Psoas muscle (tissue), 8 donors: ENCODE data around the gene CYS1. TPM values are rescaled to one million over a fixed set of nuclear protein-coding genes. Genes with fewer than 3 reads are reported as not detected.

Experiments used
- ATAC-seq, 4 donors: fragments of 200-7000 bp; cut with Tn5 transposase; one replicate each; pipeline ENCODE4 v1.9.1; 2020; ENCODE audit warnings: moderate library complexity in 3 of 4, mild to moderate bottlenecking in 2 of 4
- DNase-seq, 2 donors: peaks; one replicate each; pipeline ENCODE4 v3.0.0-alpha.2; 2020
- H3K27ac ChIP-seq: fragments of 200-600 bp; one replicate; pipeline ENCODE4 v1.8.0; 2022
- H3K27me3 ChIP-seq, 3 donors: fragments of 200-600 bp in 1 of 3; one replicate each; pipeline versions ENCODE4 v1.6.1 to v1.8.0; 2013 to 2022; ENCODE audit warnings: low read length in 2 of 3, mild to moderate bottlenecking in 2 of 3, moderate library complexity in 1 of 3; ENCODE audit not compliant: insufficient read depth in 3 of 3
- H3K36me3 ChIP-seq, 2 donors: fragments of 200-600 bp in 1 of 2; one replicate each; pipeline versions ENCODE4 v1.6.1 to v1.8.0; 2013 to 2022; ENCODE audit warnings: low read depth in 1 of 2, mild to moderate bottlenecking in 1 of 2, moderate library complexity in 1 of 2; ENCODE audit not compliant: insufficient read depth in 1 of 2
- H3K4me1 ChIP-seq: fragments of 200-600 bp; one replicate; pipeline ENCODE4 v1.8.0; 2022
- H3K4me3 ChIP-seq: fragments of 200-600 bp; one replicate; pipeline ENCODE4 v1.8.0; 2022; ENCODE audit warnings: mild to moderate bottlenecking
- H3K9me3 ChIP-seq: fragments of 200-600 bp; one replicate; pipeline ENCODE4 v1.8.0; 2022
- CTCF ChIP-seq: fragments of 200-600 bp; IDR thresholded peaks from one replicate; pipeline ENCODE4 v1.8.0; 2022; ENCODE audit warnings: antibody characterized with exemption
- WGBS, 3 donors: extraction: QIAGEN DNeasy Blood & Tissue Kit; methylation state at CpG; one replicate each; pipeline versions ENCODE4 v1.1.6 to v1.1.7; 2013; 5-methylcytosine and 5-hydroxymethylcytosine counted together
- intact Hi-C, 2 donors: fragments of 100-400 bp; cut with DNase I; formaldehyde crosslinking; loops; one replicate each; pipeline versions ENCODE4 v1.11.0 to v1.14.2; 2022
- polyA plus RNA-seq, 3 donors: library from polyadenylated mRNA; stranded (reverse); fragments of 200-250 nt; gene quantifications; one replicate each; pipeline ENCODE4 v1.2.3, GENCODE V29; 2013
- total RNA-seq, 4 donors: library from RNA; stranded (reverse); fragmentation: NEBNext Ultra II Directional in 2 of 4; extraction: Animal tissue kit (Norgen Biotek cat#: 25700) in 2 of 4; gene quantifications; one replicate each; pipeline versions ENCODE4 v1.2.1 to v1.2.4, GENCODE V29; 2021 to 2023
- donor health status: healthy with polysubstance abuse.
- donor health status: DM: no; HTN: no; CAD: no; lungs with moderate emphysema.
- donor health status: Bipolar disorder and iron deficiency.
- donor health status: healthy.
- donor health status: DM: yes; HTN: yes; CAD: no.
- donor health status: DM: no; HTN: no; CAD: no.
- donor health status: DM: no; HTN: no; CAD: no.
- donor health status: DM: yes; HTN: yes; CAD: no.

CYS1 gene
- total and polyA plus RNA-seq, 7 donors: 0.06 to 0.58 (median 0.13) TPM

GRCh38 chr2:10054424-10054823 lies 25.8 kb downstream of the CYS1 start:
- DNase-seq (no peak), ATAC-seq (no peak)
- H3K27ac ChIP-seq: no peak overlapping the region
- H3K36me3 ChIP-seq: peaks cover 0 to 48% of the 10 kb centered on the region in 2 donors
- peaks cover 0 to 2% (median 0%) of the 10 kb centered on the region in 3 donors for H3K27me3 ChIP-seq
- TF ChIP-seq CTCF: no peak
- no peaks in the 10 kb centered on the region for H3K9me3 ChIP-seq
- WGBS, 3 donors: 82 to 86% (median 83%) methylated on average over 7 of the region's 7 CpGs
- intact Hi-C loops: no loop called here
- peaks cover 14% of the 10 kb centered on the region for H3K4me1 ChIP-seq
- H3K4me3 ChIP-seq: no peak overlapping the region

- H3K4me1 ChIP-seq: peaks cover 14% of the 10 kb centered on the region
- 68 to 77% (median 73%) methylated on average over 4 of the region's 4 CpGs for WGBS, 3 donors
Measured at GRCh38 chr2:10053351-10053750, 26.9 kb downstream of the CYS1 start.

GRCh38 chr2:10052216-10052615 lies 28.0 kb downstream of the CYS1 start:
- 59 to 73% (median 68%) methylated on average over 16 of the region's 16 CpGs for WGBS, 3 donors
- intact Hi-C loops: no loop called here
- no peaks in the 10 kb centered on the region for H3K9me3 ChIP-seq
- no peaks in the 10 kb centered on the region for H3K27me3 ChIP-seq
- ATAC-seq (peak; percentile 38 to 73 (median 44)), DNase-seq (peak in 1 of 2 donors; percentile 54)
- no peak for TF ChIP-seq CTCF
- H3K4me1 ChIP-seq: peaks cover 14% of the 10 kb centered on the region
- no peak overlapping the region for H3K27ac ChIP-seq
- no peak overlapping the region for H3K4me3 ChIP-seq
- peaks cover 8 to 67% of the 10 kb centered on the region in 2 donors for H3K36me3 ChIP-seq

More at GRCh38 chr2:10053351-10053750, 26.9 kb downstream of the CYS1 start:
- Histone ChIP-seq H3K9me3 (no peaks in the 10 kb centered on the region), H3K36me3 (peaks cover 4 to 56% of the 10 kb centered on the region in 2 donors), H3K4me3 (no peak overlapping the region), H3K27me3 (peaks cover 0 to 2% (median 0%) of the 10 kb centered on the region in 3 donors), H3K27ac (no peak overlapping the region)
- DNase-seq (no peak), ATAC-seq (no peak)
- intact Hi-C loops: no loop called here
- TF ChIP-seq CTCF: no peak

- no peak overlapping the region for H3K4me3 ChIP-seq
- DNase-seq: peak in 1 of 2 donors; percentile 41
Measured at GRCh38 chr2:10048501-10049171, 31.6 kb downstream of the CYS1 start.

More at GRCh38 chr2:10048501-10049171, 31.6 kb downstream of the CYS1 start:
- WGBS, 3 donors: 68 to 76% (median 70%) methylated on average over 10 of the region's 10 CpGs
- Histone ChIP-seq H3K27me3 (no peaks in the 10 kb centered on the region), H3K9me3 (no peaks in the 10 kb centered on the region), H3K27ac (no peak overlapping the region), H3K4me1 (peaks cover 18% of the 10 kb centered on the region), H3K36me3 (peaks cover 8 to 64% of the 10 kb centered on the region in 2 donors)
- TF ChIP-seq CTCF: peak; percentile 67
- ATAC-seq: peak in 2 of 4 donors; percentile 26 to 51
- intact Hi-C loops: loop anchor here (2.0 to 10.0 kb wide), 4 partner anchors 64 to 246 kb away; no protein-coding TSS in a partner anchor
